ENCODE data around the gene NCAPG2.

The NCAPG2 gene

DNA sequence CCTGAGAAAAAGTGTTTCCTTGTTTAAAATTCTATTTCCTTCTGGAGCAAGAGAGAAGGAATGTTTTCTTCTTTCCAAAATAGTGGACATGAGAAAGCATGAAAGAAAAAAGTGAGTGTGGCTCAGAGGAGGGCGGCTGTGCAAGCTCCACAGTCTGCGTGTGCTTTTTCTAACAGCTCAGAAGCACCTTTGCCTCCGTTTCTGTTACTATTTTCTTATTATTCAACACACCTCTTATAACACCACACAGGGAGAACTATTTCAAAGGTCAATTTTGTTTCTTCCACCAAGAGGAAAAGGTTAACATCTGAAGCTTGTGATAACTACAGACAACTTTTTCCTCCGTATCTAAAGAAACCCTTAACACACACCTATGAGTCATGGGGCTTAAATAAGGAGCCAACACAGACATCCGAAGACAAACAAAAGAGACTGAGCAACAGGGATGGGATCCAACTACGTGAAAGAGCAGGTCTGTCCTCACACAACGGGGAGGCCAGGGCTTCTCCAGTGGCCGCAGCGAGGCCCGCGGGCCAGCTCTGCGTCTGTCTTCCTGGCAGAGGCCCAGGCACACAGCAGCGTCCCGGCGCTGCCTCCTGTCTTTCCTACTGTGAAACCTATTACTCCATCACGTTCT is 36.2 kb upstream of the NCAPG2 start:
- TF ChIP-seq, protein P1, sequence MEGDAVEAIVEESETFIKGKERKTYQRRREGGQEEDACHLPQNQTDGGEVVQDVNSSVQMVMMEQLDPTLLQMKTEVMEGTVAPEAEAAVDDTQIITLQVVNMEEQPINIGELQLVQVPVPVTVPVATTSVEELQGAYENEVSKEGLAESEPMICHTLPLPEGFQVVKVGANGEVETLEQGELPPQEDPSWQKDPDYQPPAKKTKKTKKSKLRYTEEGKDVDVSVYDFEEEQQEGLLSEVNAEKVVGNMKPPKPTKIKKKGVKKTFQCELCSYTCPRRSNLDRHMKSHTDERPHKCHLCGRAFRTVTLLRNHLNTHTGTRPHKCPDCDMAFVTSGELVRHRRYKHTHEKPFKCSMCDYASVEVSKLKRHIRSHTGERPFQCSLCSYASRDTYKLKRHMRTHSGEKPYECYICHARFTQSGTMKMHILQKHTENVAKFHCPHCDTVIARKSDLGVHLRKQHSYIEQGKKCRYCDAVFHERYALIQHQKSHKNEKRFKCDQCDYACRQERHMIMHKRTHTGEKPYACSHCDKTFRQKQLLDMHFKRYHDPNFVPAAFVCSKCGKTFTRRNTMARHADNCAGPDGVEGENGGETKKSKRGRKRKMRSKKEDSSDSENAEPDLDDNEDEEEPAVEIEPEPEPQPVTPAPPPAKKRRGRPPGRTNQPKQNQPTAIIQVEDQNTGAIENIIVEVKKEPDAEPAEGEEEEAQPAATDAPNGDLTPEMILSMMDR (IDR thresholded peaks at IDR 0.05): no peak
- no peak for TF ChIP-seq ZFX (IDR thresholded peaks at IDR 0.05; ENCODE audit: borderline replicate concordance)
- H3K27ac ChIP-seq: no peak overlapping the region

DNA sequence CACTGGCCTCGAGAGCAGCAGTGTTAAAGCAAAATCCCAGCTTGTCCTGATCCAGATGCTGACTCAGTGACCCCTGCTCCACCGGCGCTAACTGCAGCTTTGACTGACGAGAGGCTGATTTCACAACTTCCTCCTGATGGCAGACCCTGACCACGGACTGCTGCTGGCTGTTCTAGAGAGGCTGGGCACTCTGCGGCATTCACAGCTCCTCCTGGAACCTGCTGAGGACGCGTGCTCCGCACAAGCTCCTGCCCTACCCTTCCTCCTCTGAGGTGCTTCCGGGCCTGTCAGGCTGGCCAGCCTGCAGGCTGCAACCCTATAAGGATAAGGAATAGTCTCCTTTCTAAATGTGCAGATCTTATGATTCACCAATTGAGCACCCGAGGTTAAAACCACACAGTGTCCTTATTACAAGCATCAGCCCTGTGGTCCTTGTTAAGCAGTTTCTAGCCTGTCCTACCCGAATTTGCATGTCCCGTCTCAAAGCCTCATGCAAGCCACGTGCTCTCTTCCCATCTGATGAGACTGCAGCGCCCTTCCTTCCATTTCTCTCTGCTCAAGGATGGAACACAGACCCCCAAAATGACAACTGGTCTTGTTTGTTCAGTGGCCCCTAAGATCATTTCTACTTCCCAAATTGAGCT is 35.5 kb upstream of the NCAPG2 start:
- TF ChIP-seq, protein P1 (IDR thresholded peaks at IDR 0.05): no peak
- TF ChIP-seq ZFX (IDR thresholded peaks at IDR 0.05; ENCODE audit: borderline replicate concordance): no peak
- H3K27ac ChIP-seq: no peak overlapping the region

DNA sequence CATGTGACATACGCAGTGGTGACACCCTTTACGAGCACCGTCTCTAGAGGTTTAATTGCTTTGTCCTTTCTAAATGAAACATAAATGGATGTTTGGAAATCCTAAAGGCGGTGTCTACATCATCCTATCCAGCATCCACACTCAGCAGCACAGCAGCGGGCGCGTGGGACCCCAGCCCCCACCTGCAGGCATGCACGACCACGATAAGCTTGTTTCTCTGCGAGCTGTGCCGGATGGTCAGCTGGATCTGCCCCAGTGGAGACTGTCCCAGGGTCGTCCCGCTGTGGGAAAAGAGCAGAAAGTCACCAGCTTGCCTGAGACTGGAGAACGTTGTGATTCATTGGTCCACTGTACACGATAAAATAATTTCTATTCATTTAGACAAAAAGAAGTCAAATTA is 34.2 kb upstream of the NCAPG2 start:
- no peak overlapping the region for H3K27ac ChIP-seq
- TF ChIP-seq ZFX (IDR thresholded peaks at IDR 0.05; ENCODE audit: borderline replicate concordance): no peak
- TF ChIP-seq, protein P1 (IDR thresholded peaks at IDR 0.05): no peak

DNA sequence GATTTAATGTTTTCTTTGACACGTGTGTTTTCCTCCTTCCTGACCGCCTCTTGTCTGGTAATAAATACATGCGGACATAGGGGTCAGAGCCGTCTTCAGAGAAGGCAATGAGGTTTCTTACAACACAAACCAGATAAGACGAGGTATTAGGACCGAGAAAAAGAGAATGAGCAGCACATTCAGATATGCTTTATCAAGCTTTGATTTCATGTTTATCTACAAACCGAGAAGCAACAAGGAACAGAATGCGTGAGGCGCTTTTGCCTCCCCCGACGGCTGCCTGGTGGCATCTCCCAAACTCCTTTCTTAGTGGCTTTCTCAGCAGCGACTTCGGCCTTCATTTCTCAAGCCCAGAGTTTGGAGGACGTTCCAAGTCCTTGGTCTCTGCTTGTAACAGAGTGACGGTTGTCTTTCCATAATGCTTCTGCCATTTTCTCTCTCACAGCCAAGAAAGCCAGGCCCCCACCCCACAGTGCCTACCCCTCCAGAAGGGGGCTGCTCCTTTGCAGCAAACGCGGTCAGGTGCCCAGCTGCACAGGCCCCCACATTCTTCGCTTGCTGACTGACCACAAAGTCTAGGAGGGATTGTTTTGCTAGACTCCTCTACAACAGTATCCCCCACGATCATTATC is 32.6 kb upstream of the NCAPG2 start:
- TF ChIP-seq, protein P1 (IDR thresholded peaks at IDR 0.05): no peak
- no peak for TF ChIP-seq ZFX (IDR thresholded peaks at IDR 0.05; ENCODE audit: borderline replicate concordance)
- H3K27ac ChIP-seq: no peak overlapping the region

GRCh38 chr7:158735935-158736334 is 31.3 kb upstream of the NCAPG2 start:
- H3K27ac ChIP-seq: no peak overlapping the region
- TF ChIP-seq, protein P1 (IDR thresholded peaks at IDR 0.05): no peak
- TF ChIP-seq ZFX (IDR thresholded peaks at IDR 0.05; ENCODE audit: borderline replicate concordance): no peak

DNA sequence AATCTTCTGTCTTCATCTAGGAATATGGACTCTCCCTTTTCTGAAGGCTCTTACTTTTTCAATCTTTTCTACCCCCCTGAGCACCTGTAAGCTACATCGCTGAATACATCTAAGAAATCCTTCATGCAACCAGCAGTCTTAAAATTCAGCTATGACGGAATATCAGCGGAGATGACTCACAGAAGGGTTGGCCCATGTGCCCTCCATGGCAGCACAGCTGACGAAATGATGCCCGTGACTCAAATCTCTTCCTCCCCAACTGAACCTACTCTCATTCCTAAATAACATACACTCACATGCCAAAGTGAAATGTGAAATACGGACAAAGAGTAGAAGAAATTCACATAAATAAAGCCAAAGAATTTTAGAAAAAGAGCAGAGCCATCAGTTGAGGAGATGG is 30.3 kb upstream of the NCAPG2 start:
- TF ChIP-seq, protein P1 (IDR thresholded peaks at IDR 0.05): no peak
- TF ChIP-seq ZFX (IDR thresholded peaks at IDR 0.05; ENCODE audit: borderline replicate concordance): no peak
- no peak overlapping the region for H3K27ac ChIP-seq

Measured in 22Rv1 (cell line).